ENCODE data around the gene XNDC1N. TPM values are rescaled to one million over a fixed set of nuclear protein-coding genes. Genes with fewer than 3 reads are reported as not detected.
"Not testable (repeated sequence)": the region's sequence is repeated elsewhere in the genome, so short reads cannot be mapped to it uniquely, and the experiment has no call there.

Gene XNDC1N
- total RNA-seq, 1 donor from 2014 or later = 1.7 TPM

GRCh38 chr11:71928737-71929443, 496 bp upstream of the XNDC1N start, which contains the start of gene RNF121:
Gene RNF121 (plus strand): TSS chr11:71929046. CDS start chr11:71929062, 16 bp downstream.
- H3K4me3 ChIP-seq = peak within 1 kb of the TSS; percentile 74 to 93
- peak; percentile 96 for DNase-seq (ENCODE audit: extremely low spot score in 2 of 2)
- intact Hi-C loops (cut with DNase I) = no loop called here
- H3K9me3 ChIP-seq = no peaks in the 10 kb centered on the region
- H3K27me3 ChIP-seq = no peaks in the 10 kb centered on the region
- H3K4me1 ChIP-seq = peaks cover 37% of the 10 kb centered on the region
- H3K27ac ChIP-seq = peak within 1 kb of the TSS; percentile 90
- TF ChIP-seq POLR2A (IDR thresholded peaks at IDR 0.05) (peak in 1 of 2 donors; percentile 19), CTCF (IDR thresholded peaks at IDR 0.05) (no peak), POLR2AphosphoS5 (IDR thresholded peaks at IDR 0.05; ENCODE audit: insufficient read depth in 1 of 2, low read depth in 1 of 2) (peak; percentile 71 to 78)
- peaks cover 0 to 6% of the 10 kb centered on the region in 2 donors for H3K36me3 ChIP-seq

GRCh38 chr11:71917646-71918140, 10.7 kb downstream of the XNDC1N start:
- peaks cover 0 to 31% of the 10 kb centered on the region in 2 donors for H3K36me3 ChIP-seq
- no peaks in the 10 kb centered on the region for H3K4me1 ChIP-seq
- intact Hi-C loops (cut with DNase I) = no loop called here
- H3K27ac ChIP-seq = no peak overlapping the region
- H3K9me3 ChIP-seq = no peaks in the 10 kb centered on the region
- DNase-seq (ENCODE audit: extremely low spot score in 2 of 2) = no peak
- no peak overlapping the region for H3K4me3 ChIP-seq
- H3K27me3 ChIP-seq = no peaks in the 10 kb centered on the region
- TF ChIP-seq POLR2A (IDR thresholded peaks at IDR 0.05) (no peak), CTCF (IDR thresholded peaks at IDR 0.05) (no peak), POLR2AphosphoS5 (IDR thresholded peaks at IDR 0.05; ENCODE audit: insufficient read depth in 1 of 2, low read depth in 1 of 2) (no peak)

GRCh38 chr11:71914617-71915189, 13.7 kb downstream of the XNDC1N start:
- Histone ChIP-seq H3K9me3 (no peaks in the 10 kb centered on the region), H3K4me1 (no peaks in the 10 kb centered on the region), H3K36me3 (peaks cover 0 to 31% of the 10 kb centered on the region in 2 donors), H3K27me3 (no peaks in the 10 kb centered on the region), H3K4me3 (no peak overlapping the region), H3K27ac (no peak overlapping the region)
- TF ChIP-seq POLR2A (IDR thresholded peaks at IDR 0.05) (no peak), CTCF (IDR thresholded peaks at IDR 0.05) (no peak), POLR2AphosphoS5 (IDR thresholded peaks at IDR 0.05; ENCODE audit: insufficient read depth in 1 of 2, low read depth in 1 of 2) (no peak)
- intact Hi-C loops (cut with DNase I) = no loop called here
- no peak for DNase-seq (ENCODE audit: extremely low spot score in 2 of 2)

- no peak for DNase-seq (ENCODE audit: extremely low spot score in 2 of 2)
- TF ChIP-seq CTCF (IDR thresholded peaks at IDR 0.05) (no peak), POLR2A (IDR thresholded peaks at IDR 0.05) (no peak)
- H3K27me3 ChIP-seq = no peaks in the 10 kb centered on the region
- no peak overlapping the region for H3K4me3 ChIP-seq
- H3K36me3 ChIP-seq = peaks cover 0 to 31% of the 10 kb centered on the region in 2 donors
- intact Hi-C loops (cut with DNase I) = no loop called here
- no peaks in the 10 kb centered on the region for H3K9me3 ChIP-seq
- H3K27ac ChIP-seq = no peak overlapping the region
- no peaks in the 10 kb centered on the region for H3K4me1 ChIP-seq
These were observed 14.5 kb downstream of the XNDC1N start for GRCh38 chr11:71913756-71914526.

- H3K27me3 ChIP-seq; DNase-seq (ENCODE audit: extremely low spot score in 2 of 2); H3K9me3 ChIP-seq; H3K4me1 ChIP-seq; H3K4me3 ChIP-seq; H3K27ac ChIP-seq; intact Hi-C loops (cut with DNase I): not testable (repeated sequence)
- H3K36me3 ChIP-seq = peaks cover 0 to 24% of the 10 kb centered on the region in 2 donors
These were observed 16.4 kb downstream of the XNDC1N start for GRCh38 chr11:71911986-71912340.

- peaks cover 0 to 24% of the 10 kb centered on the region in 2 donors for H3K36me3 ChIP-seq
- not testable (repeated sequence) for H3K4me1 ChIP-seq
These were observed 16.9 kb downstream of the XNDC1N start for GRCh38 chr11:71911321-71911985.

GRCh38 chr11:71910775-71911174, 17.6 kb downstream of the XNDC1N start:
- H3K27ac ChIP-seq; H3K9me3 ChIP-seq; DNase-seq (ENCODE audit: extremely low spot score in 2 of 2); H3K27me3 ChIP-seq; intact Hi-C loops (cut with DNase I); H3K4me3 ChIP-seq; H3K4me1 ChIP-seq: not testable (repeated sequence)
- H3K36me3 ChIP-seq = peaks cover 0 to 19% of the 10 kb centered on the region in 2 donors

More at GRCh38 chr11:71911321-71911985, 16.9 kb downstream of the XNDC1N start:
- DNase-seq (ENCODE audit: extremely low spot score in 2 of 2); intact Hi-C loops (cut with DNase I); H3K27me3 ChIP-seq; H3K27ac ChIP-seq; H3K9me3 ChIP-seq; H3K4me3 ChIP-seq: not testable (repeated sequence)
